Fibroblast of pulmonary artery (primary cell): ENCODE measurements around the gene ARHGAP23.
"Not testable (repeated sequence)": the region's sequence is repeated elsewhere in the genome, so short reads cannot be mapped to it uniquely, and the experiment has no call there.

Experiments
- DNase-seq: peaks from one replicate; pipeline ENCODE4 v3.0.0-alpha.2; 2010; ENCODE audit warnings: low read depth
- H3K4me3 ChIP-seq: replicated peaks from 2 replicates; pipeline ENCODE4 v1.5.1; 2011; ENCODE audit warnings: low read depth, mild to moderate bottlenecking, control low read depth, low read length, moderate library complexity
- TF ChIP-seq, protein P1 (sequence below): IDR thresholded peaks from 2 replicates; pipeline ENCODE4 v1.5.1; 2011; ENCODE audit warnings: mild to moderate bottlenecking, control low read depth, low read length, inconsistent platforms; ENCODE audit errors: missing control alignments

The ARHGAP23 gene

DNA sequence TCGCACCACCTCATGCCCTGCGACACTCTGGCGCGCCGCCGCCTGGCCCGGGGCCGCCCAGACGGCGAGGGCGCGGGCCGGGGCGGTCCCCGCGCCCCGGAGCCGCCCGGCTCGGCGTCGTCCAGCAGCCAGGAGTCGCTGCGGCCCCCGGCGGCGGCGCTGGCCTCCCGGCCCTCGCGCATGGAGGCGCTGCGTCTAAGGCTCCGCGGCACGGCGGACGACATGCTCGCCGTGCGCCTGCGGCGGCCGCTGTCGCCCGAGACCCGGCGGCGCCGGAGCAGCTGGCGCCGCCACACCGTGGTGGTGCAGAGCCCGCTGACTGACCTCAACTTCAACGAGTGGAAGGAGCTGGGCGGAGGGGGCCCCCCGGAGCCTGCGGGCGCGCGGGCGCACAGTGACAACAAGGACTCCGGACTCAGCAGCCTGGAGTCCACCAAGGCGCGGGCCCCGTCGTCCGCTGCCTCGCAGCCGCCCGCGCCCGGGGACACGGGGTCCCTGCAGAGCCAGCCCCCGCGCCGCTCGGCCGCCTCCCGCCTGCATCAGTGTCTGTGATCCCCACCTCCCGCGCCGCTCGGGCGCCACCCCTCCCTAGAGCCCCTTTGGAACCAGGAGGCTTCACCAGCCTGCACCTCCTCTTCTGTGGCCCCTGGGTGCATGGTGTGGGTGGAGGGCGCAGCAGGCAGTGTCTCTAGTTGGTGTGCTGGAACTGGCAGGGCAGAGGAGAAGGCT lies 82.3 kb downstream of the ARHGAP23 start:
- peak; percentile 41 for DNase-seq
- TF ChIP-seq, protein P1, sequence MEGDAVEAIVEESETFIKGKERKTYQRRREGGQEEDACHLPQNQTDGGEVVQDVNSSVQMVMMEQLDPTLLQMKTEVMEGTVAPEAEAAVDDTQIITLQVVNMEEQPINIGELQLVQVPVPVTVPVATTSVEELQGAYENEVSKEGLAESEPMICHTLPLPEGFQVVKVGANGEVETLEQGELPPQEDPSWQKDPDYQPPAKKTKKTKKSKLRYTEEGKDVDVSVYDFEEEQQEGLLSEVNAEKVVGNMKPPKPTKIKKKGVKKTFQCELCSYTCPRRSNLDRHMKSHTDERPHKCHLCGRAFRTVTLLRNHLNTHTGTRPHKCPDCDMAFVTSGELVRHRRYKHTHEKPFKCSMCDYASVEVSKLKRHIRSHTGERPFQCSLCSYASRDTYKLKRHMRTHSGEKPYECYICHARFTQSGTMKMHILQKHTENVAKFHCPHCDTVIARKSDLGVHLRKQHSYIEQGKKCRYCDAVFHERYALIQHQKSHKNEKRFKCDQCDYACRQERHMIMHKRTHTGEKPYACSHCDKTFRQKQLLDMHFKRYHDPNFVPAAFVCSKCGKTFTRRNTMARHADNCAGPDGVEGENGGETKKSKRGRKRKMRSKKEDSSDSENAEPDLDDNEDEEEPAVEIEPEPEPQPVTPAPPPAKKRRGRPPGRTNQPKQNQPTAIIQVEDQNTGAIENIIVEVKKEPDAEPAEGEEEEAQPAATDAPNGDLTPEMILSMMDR, result no peak
- H3K4me3 ChIP-seq, result no peak overlapping the region

DNA sequence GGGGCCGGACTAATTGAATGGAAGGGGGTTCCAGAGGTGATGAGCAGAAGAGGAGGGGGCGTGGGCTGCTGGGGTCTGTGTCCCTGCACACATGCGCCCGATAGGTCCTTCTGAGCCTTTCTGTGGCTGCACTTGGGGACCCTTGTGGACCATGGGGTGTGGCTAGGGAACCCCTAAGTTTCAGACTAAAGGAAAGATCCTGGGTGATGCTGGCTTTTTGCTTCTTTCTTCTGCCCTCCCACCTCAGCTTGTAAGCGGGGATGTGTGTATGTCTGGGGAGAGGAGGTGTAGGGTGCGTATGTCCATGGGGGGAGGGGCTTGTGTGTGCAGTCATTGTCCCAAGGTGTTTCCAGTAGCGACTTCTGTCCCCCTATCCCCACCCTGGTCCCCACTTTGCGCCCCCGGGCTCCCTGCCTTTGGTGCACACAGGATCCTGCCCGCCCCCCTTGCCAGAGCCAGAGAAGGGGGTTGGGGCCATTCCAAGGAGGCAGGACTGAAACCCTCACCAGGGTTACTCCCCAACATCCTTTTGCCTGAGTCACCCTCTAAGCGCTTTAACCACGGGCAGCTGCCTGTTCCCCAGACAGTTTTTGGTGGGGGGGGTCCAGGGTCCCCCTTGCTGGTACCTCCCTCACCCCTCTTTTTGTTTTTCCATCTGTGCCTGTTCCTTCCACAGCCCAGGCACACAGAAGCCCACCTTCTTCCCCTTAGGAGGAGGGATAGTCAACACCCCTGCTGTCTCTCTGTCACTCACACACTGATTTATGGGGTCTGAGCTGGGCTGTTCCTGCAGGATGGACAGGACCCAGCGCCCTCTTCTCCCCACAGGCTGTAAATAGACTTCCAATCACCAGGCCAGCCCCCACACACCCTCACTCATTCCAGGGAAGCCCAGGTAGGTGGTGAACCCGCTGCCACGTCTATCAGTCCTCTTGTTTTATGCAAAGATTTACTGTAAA lies 83.2 kb downstream of the ARHGAP23 start:
- DNase-seq, result peak; percentile 48
- TF ChIP-seq, protein P1, result no peak
- H3K4me3 ChIP-seq, result no peak overlapping the region

DNA sequence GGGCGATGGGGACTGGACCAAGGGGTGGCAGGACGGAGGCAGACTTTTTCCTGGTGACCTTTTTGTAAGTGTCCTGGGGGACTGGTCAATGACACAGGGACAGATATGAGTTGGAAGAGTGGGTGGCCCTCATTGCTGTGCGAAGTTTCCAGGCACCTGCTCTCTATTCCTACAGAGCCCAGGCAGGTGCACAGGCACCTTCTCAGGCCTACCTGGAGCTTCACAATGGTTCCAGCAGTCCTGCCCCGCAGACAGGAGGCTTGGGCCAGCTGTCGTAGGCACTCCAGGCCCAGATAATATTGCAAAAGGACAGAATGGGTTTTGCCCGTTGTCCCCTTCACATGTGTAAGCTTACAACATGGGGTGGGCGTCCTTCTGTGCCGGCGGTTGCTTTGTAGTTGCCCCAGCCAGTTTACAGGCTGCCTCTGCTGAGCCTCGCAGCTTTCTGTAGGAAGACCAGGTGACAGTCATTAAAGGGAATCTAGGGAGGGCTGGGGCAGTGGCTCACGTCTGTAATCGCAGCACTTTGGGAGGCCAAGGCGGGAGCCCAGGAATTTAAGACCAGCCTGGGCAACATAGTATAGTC lies 84.3 kb downstream of the ARHGAP23 start:
- TF ChIP-seq, protein P1, result no peak
- DNase-seq, result no peak
- H3K4me3 ChIP-seq, result no peak overlapping the region

DNA sequence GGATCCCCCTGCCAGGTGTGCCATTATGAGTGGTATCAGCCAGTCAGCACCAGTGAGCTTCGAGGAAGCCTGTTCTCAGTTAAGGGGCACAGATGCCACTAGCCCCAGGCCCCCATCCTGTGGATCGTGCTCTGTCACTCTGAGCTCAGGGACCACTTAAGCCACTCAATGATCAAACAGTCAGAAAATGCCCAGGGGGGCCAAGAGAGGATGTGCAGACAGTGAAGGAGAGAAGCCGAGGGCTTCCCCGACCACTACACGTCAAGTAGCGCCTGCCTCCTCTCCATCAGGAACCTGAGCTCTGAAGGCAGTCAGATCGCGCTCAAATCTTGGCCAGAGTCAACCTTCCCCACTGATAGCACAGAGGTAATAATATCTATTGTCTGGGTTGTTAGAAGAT lies 98.3 kb downstream of the ARHGAP23 start:
- DNase-seq, H3K4me3 ChIP-seq: not testable (repeated sequence)

DNA sequence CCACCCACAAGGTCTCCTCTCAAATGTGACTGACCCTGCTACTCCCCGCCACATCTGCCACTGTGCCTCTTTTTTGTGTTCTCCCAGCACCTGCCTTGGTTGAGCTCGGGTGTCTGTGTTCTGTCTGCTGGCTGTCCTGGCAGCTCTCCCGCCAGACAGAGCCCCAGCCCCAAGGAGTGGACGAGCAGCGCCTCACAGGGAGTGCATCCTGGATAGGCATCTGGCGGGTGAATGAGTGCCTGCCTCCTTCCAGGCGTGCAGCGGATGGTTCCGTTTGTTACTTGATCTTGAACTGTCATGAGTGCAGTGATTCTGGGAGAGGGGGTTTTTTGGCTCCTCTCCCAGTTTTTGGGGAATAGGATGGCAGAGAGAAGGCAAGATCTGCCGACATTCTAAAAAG lies 99.9 kb downstream of the ARHGAP23 start:
- DNase-seq, H3K4me3 ChIP-seq: not testable (repeated sequence)

DNA sequence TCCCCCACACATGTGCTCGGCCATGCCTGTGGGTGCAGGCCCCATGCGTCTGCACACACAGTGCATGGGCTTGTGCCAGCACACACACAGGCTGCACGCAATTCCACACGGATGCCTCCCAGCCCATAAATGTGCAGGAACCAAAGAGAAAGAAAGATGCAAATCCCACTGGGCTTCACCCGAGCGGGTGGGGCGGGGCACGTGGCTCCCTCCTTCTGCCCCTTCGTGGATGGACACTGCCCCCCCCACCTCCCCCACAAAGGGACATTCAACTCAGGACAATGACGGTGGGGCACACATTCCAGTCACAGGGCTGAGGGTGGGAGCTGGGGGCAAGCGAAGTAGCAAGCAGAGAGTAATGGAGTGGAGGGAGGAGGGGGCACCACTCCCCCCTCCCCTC lies 102.6 kb downstream of the ARHGAP23 start:
- not testable (repeated sequence) for H3K4me3 ChIP-seq, DNase-seq

DNA sequence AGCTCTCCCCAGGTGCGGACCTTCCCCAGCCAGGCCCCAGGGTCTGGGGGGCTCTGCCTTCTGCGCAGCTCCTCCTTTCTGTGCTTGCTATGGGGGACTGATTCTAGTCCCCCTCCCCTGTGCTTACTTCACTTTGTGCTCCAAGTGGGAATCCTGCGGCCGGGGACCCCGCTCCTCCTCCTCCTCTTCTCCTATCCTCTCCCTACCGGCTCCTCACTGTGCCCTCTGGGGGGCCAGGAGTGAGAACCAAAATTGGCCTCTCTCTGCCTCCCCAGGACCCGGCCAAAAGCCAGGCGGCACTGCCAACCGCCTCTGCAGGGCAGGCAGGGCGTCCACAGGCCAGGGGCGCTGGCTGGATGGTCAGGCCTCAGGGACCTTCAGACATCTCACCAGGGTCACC lies 103.5 kb downstream of the ARHGAP23 start:
- not testable (repeated sequence) for H3K4me3 ChIP-seq, DNase-seq

DNA sequence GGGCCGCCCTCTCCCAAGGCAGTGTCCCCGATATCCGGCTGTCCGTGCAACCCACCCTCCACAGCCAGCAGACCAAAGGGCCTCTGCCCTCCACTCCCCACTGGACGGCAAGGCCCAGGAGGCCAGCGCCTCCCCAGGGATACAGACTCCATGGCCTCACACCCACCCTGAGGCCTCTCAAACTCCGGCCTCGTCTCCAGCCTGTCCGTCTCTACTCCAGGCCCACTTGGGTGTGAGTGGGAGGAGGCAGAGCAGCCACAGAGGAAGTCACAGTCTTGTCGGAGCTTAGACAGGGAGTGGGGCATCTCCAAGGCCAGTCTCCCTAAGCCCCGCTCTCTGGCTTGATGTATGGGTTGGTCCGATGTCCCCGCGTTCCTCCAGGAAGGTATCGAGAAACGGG lies 104.2 kb downstream of the ARHGAP23 start:
- no peak for DNase-seq
- TF ChIP-seq, protein P1, result no peak

More for the DNA sequence above, 104.2 kb downstream of the ARHGAP23 start:
- H3K4me3 ChIP-seq, result no peak overlapping the region
